GM12872 (cell line): Measurements from ENCODE around the gene FPR2.

ENCODE experiments used
- TF ChIP-seq, protein P1 (sequence below): IDR thresholded peaks from 3 replicates; pipeline ENCODE4 v1.5.1; 2011; ENCODE audit warnings: low read depth, mild to moderate bottlenecking, low read length, moderate library complexity; ENCODE audit not compliant: insufficient read depth

The FPR2 gene

DNA sequence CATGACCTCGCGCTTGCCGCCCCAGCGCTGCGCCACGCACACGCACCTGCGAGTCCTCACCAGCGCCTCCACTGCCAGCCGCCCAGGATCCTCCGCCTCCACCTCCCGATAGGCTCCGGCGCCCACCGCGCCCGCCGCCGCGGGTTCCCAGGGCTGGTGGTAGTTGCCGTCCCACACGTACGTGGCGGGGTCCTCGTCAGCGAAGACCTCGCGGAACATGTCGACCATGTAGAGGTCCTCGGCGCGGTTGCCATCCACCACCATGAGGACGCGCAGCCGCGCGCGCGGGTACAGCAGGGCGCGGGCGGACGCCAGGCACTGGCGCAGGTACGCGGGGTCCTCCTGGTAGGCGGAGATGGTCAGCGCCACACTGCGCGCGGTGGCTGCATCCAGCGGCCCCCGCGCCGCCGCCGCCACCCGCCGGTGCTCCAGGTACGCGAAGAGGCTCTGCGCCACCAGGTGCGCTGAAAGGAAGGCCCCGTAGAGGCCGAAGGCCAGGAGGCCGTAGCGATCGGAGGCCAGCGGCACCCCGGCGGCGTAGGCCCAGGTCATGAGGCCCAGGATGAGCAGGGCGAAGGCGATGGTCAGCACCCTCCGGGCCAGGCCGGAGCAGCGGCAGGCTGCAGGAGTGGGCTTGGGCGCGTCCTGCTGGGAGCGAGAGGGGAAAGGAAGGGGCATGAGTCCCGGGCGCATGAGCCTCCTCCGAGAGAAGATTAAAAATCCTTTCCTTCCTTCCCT lies 41.6 kb upstream of the FPR2 start:
- TF ChIP-seq, protein P1, sequence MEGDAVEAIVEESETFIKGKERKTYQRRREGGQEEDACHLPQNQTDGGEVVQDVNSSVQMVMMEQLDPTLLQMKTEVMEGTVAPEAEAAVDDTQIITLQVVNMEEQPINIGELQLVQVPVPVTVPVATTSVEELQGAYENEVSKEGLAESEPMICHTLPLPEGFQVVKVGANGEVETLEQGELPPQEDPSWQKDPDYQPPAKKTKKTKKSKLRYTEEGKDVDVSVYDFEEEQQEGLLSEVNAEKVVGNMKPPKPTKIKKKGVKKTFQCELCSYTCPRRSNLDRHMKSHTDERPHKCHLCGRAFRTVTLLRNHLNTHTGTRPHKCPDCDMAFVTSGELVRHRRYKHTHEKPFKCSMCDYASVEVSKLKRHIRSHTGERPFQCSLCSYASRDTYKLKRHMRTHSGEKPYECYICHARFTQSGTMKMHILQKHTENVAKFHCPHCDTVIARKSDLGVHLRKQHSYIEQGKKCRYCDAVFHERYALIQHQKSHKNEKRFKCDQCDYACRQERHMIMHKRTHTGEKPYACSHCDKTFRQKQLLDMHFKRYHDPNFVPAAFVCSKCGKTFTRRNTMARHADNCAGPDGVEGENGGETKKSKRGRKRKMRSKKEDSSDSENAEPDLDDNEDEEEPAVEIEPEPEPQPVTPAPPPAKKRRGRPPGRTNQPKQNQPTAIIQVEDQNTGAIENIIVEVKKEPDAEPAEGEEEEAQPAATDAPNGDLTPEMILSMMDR: no peak

DNA sequence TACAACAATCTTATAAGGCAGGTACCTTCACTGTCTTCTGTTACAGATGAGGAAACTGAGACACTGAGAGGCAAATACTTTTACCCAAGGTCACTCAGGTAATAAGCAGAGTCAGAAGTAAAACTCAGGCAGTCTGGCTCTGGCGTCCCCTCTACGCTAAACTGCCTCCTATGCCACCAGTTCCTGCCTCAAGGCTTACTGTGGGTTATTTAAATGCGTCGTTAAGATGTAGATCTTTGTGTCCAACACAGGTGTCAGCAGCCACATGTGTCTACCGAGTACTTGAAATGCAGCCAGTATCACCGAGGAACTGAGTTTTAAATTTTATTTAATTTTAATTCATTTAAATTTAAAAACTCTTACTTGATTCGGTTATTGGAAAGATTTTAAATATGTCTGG lies 39.1 kb upstream of the FPR2 start:
- TF ChIP-seq, protein P1: no peak

DNA sequence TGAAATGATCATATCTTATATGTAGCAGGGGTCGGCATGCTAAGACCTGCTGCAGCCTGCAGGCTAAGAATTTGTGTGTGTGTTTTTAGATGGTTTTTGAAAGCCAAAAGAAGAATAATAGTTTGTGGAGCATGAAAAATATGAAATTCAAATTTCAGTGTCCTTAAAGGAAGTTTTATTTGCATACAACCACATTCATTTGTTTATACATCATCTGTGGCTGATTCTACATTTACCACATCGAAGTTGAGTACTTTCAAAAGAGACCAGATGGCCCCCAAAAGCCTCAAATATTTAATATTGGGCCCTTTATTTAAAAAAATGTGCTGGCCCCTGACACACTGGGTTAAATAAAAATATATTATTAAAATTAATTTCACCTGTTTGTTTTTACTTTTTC lies 38.5 kb upstream of the FPR2 start:
- TF ChIP-seq, protein P1: no peak

- TF ChIP-seq, protein P1: no peak
Measured at GRCh38 chr19:51724543-51724942, 36.4 kb upstream of the FPR2 start.

GRCh38 chr19:51726049-51726448 lies 34.9 kb upstream of the FPR2 start:
- TF ChIP-seq, protein P1: no peak

- TF ChIP-seq, protein P1: no peak
Measured at GRCh38 chr19:51727349-51727880, 33.6 kb upstream of the FPR2 start.

- TF ChIP-seq, protein P1: no peak
Measured at GRCh38 chr19:51729781-51730180, 31.2 kb upstream of the FPR2 start.
